MCF 10A (cell line): Measurements from ENCODE around the gene PSMC5. TPM values are rescaled to one million over a fixed set of nuclear protein-coding genes. Genes with fewer than 3 reads are reported as not detected.

Source experiments
- BruUV-seq: library from RNA; stranded (reverse); fragments of 400-500 nt; replicated peaks from 2 replicates; lab custom pipeline; 2021; lab: Mats Ljungman, UMichigan
- CTCF ChIA-PET: fragments of 300-600 bp; sonication (Branson Sonifier 250); formaldehyde crosslinking; extraction: SDS; loops from one replicate; lab custom pipeline; 2021; ENCODE audit warnings: antibody characterized with exemption, inconsistent platforms; lab: Yijun Ruan, JAX
- POLR2A ChIA-PET: fragments of 300-600, 350-650 bp; sonication (Branson Sonifier 250); formaldehyde crosslinking; extraction: SDS; loops from one replicate; lab custom pipeline; 2020; ENCODE audit warnings: antibody characterized with exemption, inconsistent platforms; lab: Yijun Ruan, JAX
- DNase-seq: peaks from one replicate; pipeline ENCODE4 v3.0.0-alpha.2; 2018; ENCODE audit not compliant: unreplicated experiment
- H3K27ac Mint-ChIP-seq: one replicate; pipeline ENCODE4 v1.8.0; 2022; ENCODE audit warnings: mild to moderate bottlenecking, low read depth, mixed read lengths; ENCODE audit not compliant: unreplicated experiment
- H3K27me3 Mint-ChIP-seq: one replicate; pipeline ENCODE4 v1.8.0; 2022; ENCODE audit warnings: mixed read lengths; ENCODE audit not compliant: insufficient read depth, unreplicated experiment
- H3K36me3 Mint-ChIP-seq: one replicate; pipeline ENCODE4 v1.8.0; 2022; ENCODE audit warnings: mild to moderate bottlenecking, moderate library complexity, mixed read lengths; ENCODE audit not compliant: insufficient read depth, unreplicated experiment
- H3K4me1 Mint-ChIP-seq: one replicate; pipeline ENCODE4 v1.8.0; 2022; ENCODE audit warnings: mixed read lengths; ENCODE audit not compliant: insufficient read depth, unreplicated experiment
- H3K4me3 Mint-ChIP-seq: one replicate; pipeline ENCODE4 v1.8.0; 2022; ENCODE audit warnings: mild to moderate bottlenecking, moderate library complexity, mixed read lengths; ENCODE audit not compliant: unreplicated experiment
- H3K9me3 Mint-ChIP-seq: one replicate; pipeline ENCODE4 v1.8.0; 2022; ENCODE audit warnings: mixed read lengths; ENCODE audit not compliant: unreplicated experiment
- intact Hi-C: fragments of 100-400 bp; cut with micrococcal nuclease; formaldehyde crosslinking; loops from 2 replicates; pipeline ENCODE4 v1.14.1; 2022
- total RNA-seq: library from RNA; stranded (reverse); gene quantifications from 2 replicates; pipeline ENCODE4 v1.2.3, GENCODE V29; 2022
- TF ChIP-seq, protein P1 (sequence below): fragments of 200-600 bp; IDR thresholded peaks from one replicate; pipeline ENCODE4 v1.8.0; 2022; ENCODE audit warnings: antibody characterized with exemption, mild to moderate bottlenecking; ENCODE audit not compliant: unreplicated experiment

The PSMC5 gene
- total RNA-seq, 1 experiment from 2014 or later: 148 TPM

- H3K27me3 Mint-ChIP-seq: no peaks in the 10 kb centered on the region
- ChIA-PET POLR2A (interaction anchor here (0.9 to 1.8 kb wide), 3 partner anchors 9 to 213 kb away, joined by 3 to 10 read pairs (median 7); partner anchors contain the start of genes CCDC47, DDX42, MAP3K3 and PSMC5), CTCF (interaction anchor here (0.6 to 2.4 kb wide), 11 partner anchors 10 to 444 kb away, joined by 3 to 9 read pairs (median 4); no protein-coding TSS in a partner anchor)
- no peak overlapping the region for H3K4me3 Mint-ChIP-seq
- DNase-seq: no peak
- TF ChIP-seq, protein P1, sequence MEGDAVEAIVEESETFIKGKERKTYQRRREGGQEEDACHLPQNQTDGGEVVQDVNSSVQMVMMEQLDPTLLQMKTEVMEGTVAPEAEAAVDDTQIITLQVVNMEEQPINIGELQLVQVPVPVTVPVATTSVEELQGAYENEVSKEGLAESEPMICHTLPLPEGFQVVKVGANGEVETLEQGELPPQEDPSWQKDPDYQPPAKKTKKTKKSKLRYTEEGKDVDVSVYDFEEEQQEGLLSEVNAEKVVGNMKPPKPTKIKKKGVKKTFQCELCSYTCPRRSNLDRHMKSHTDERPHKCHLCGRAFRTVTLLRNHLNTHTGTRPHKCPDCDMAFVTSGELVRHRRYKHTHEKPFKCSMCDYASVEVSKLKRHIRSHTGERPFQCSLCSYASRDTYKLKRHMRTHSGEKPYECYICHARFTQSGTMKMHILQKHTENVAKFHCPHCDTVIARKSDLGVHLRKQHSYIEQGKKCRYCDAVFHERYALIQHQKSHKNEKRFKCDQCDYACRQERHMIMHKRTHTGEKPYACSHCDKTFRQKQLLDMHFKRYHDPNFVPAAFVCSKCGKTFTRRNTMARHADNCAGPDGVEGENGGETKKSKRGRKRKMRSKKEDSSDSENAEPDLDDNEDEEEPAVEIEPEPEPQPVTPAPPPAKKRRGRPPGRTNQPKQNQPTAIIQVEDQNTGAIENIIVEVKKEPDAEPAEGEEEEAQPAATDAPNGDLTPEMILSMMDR: no peak
- H3K27ac Mint-ChIP-seq: no peak overlapping the region
- H3K36me3 Mint-ChIP-seq: peaks cover 62% of the 10 kb centered on the region
- no TSS peak for BruUV-seq
- H3K9me3 Mint-ChIP-seq: no peaks in the 10 kb centered on the region
- H3K4me1 Mint-ChIP-seq: peaks cover 13% of the 10 kb centered on the region
- intact Hi-C loops: loop anchor here (5.0 kb wide), 1 partner anchor 1163 kb away; no protein-coding TSS in a partner anchor
Observed at GRCh38 chr17:63835167-63835720, 8.0 kb downstream of the PSMC5 start.

- no peaks in the 10 kb centered on the region for H3K9me3 Mint-ChIP-seq
- peaks cover 60% of the 10 kb centered on the region for H3K36me3 Mint-ChIP-seq
- no peaks in the 10 kb centered on the region for H3K27me3 Mint-ChIP-seq
- DNase-seq: no peak
- ChIA-PET POLR2A (interaction anchor here (9.6 kb wide), 1 partner anchor 9 kb away, joined by 187 read pairs; the partner anchor contains the start of genes FTSJ3 and PSMC5), CTCF (interaction anchor here (1.5 kb wide), 1 partner anchor 9 kb away, joined by 4 read pairs; the partner anchor contains the start of gene FTSJ3)
- BruUV-seq: no TSS peak
- TF ChIP-seq, protein P1: no peak
- intact Hi-C loops: loop anchor here (5.0 kb wide), 1 partner anchor 1165 kb away; no protein-coding TSS in a partner anchor
- H3K27ac Mint-ChIP-seq: peak overlapping the region; percentile 89
- H3K4me3 Mint-ChIP-seq: no peak overlapping the region
- H3K4me1 Mint-ChIP-seq: peaks cover 25% of the 10 kb centered on the region
Observed at GRCh38 chr17:63836811-63837210, 9.6 kb downstream of the PSMC5 start.

- BruUV-seq: no TSS peak
- ChIA-PET POLR2A (interaction anchor here (1.5 to 9.6 kb wide), 4 partner anchors 10 to 97 kb away, joined by 4 to 187 read pairs (median 8); partner anchors contain the start of genes FTSJ3 and PSMC5), CTCF (interaction anchor here (0.7 to 1.5 kb wide), 3 partner anchors 10 to 57 kb away, joined by 3 to 4 read pairs (median 4); partner anchors contain the start of gene FTSJ3)
- H3K36me3 Mint-ChIP-seq: peaks cover 60% of the 10 kb centered on the region
- intact Hi-C loops: loop anchor here (5.0 kb wide), 1 partner anchor 1165 kb away; no protein-coding TSS in a partner anchor
- no peak for DNase-seq
- peaks cover 25% of the 10 kb centered on the region for H3K4me1 Mint-ChIP-seq
- H3K27ac Mint-ChIP-seq: peak overlapping the region; percentile 89
- TF ChIP-seq, protein P1: no peak
- H3K9me3 Mint-ChIP-seq: no peaks in the 10 kb centered on the region
- no peaks in the 10 kb centered on the region for H3K27me3 Mint-ChIP-seq
- H3K4me3 Mint-ChIP-seq: no peak overlapping the region
Observed at GRCh38 chr17:63837480-63837879, 10.2 kb downstream of the PSMC5 start.

DNA sequence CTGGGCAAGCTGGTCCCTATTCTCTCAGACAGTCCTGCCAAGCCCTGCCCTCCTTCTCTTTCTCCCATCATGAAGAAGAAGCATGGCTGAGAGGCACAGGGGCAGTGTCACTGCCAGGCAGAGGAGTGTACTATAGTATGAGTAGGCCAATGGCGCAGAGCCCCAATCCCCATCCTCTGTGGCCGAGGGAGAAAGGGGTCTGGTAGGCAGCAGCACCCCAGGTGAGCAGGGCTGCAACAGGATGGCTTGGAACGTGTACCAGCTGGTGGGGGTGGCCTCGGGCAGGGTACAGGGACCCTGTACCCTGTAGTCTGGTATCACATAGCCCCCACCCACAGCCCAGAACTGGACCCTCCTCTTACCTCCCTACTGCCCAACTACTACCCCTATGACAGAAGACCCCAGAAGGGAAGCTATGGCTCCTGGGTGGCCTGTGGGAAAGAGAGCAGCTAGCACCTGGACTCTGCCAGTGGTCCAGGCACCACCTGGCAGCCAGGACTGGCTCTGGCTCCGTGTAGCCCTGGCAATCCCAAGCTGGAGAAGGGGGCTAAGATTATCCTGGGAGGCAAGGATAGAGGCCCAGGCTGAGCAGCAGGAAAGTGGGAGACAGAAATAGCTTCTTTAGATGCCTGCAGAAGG, 10.8 kb downstream of the PSMC5 start:
- CTCF ChIA-PET: interaction anchor here (0.7 to 1.8 kb wide), 7 partner anchors 10 to 670 kb away, joined by 3 to 7 read pairs (median 4); partner anchors contain the start of genes FTSJ3 and PSMC5
- Mint-ChIP-seq H3K27ac (peak overlapping the region; percentile 89), H3K4me1 (peaks cover 25% of the 10 kb centered on the region), H3K9me3 (no peaks in the 10 kb centered on the region), H3K4me3 (peak overlapping the region; percentile 67), H3K27me3 (no peaks in the 10 kb centered on the region), H3K36me3 (peaks cover 55% of the 10 kb centered on the region)
- no TSS peak for BruUV-seq
- no peak for DNase-seq
- POLR2A ChIA-PET: interaction anchor here (0.7 to 9.6 kb wide), 15 partner anchors 11 to 669 kb away, joined by 3 to 187 read pairs (median 4); partner anchors contain the start of genes CCDC47, CEP95, DDX42 and DDX5
- TF ChIP-seq, protein P1: no peak
- intact Hi-C loops: loop anchor here (5.0 kb wide), 1 partner anchor 1166 kb away; no protein-coding TSS in a partner anchor
